Left hindlimb (tissue), 1 donor: ENCODE measurements around the gene RABL3.
"Not testable (repeated sequence)": the region's sequence is repeated elsewhere in the genome, so short reads cannot be mapped to it uniquely, and the experiment has no call there.

ENCODE experiments used
- DNase-seq: peaks from one replicate; pipeline ENCODE4 v3.0.0-alpha.2; 2018

Gene RABL3

DNA sequence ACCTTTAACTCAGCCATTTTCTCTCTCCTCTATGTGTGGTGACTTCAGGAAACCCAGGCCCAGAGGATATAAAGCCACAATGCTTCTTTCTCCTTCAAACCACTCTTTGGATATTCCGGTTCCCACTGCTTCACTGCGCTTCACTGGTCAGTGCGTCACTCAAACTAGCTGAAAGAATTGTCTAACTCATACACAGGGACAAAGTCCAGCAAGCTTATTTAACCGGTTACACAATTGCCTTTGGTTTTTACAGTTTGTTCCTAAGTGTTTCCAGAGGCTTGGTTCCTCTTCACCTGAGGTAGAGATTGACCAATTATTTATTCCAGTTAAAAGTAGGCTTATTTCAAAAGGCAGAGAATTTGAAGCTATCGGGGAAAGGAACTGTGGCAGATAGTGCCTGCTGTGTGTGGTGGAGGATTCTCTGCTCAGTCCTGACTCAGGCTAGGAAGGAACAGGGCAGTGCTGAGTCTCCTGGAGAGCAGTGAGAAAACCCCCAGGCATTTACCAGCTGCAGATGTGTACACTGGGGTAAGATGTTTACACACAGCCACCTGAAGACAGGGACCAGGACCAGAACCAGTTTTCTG lies 60.1 kb downstream of the RABL3 start, which contains the start of gene HGD:
Gene HGD, minus strand, starts transcription at position 145 of the 587 bp plus-strand sequence. Its CDS starts 128 bp downstream, at position 17.
- no peak for DNase-seq

DNA sequence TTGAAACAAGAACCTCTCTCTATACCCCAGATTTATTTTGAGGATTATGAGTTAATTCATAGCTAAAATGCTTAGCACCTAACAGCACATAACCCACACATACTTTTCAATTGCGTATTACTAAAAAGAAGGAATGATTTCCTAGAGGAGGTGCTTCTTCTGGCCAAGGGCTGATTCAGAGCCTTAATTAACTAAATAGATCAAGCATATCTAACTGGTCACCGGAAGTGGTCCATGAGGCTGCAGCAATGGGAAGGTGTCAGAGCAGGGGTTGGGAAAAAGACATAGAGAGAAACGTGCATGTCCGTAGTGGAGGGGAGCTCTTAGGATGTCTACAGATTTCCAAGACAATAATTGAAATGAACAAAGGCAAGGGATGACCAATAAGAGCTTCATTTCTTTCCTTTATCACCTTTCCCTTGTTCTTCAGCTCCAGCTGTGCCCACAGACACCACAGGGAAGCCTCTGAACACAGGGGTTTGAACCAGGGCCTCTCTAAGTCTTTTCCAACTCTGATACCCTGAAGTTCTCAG lies 60.7 kb downstream of the RABL3 start:
- no peak for DNase-seq

- DNase-seq = no peak
Observed at GRCh38 chr3:120681018-120681417, 61.3 kb downstream of the RABL3 start.

GRCh38 chr3:120680193-120680894 lies 62.0 kb downstream of the RABL3 start:
- no peak for DNase-seq

DNA sequence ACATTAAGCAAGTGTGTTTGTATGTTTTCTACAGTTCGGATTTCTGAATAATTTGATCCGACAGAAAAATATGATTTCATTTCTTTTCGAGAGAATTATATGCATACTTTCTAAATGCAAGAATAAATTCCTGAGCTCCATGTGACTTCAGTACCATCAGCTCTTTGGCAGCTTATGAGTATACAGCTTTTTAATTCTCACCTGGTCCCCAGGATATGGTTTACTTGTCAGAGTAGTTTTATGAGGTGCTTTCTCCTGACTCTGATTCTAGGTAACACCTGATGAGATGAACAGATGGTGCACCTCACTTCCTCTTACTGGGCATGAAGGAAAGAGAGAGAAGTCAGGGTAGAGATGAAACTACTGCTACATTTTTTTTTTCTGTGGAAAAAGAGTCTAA lies 63.3 kb downstream of the RABL3 start:
- DNase-seq = no peak

- DNase-seq = no peak
Observed at GRCh38 chr3:120678331-120678947, 63.9 kb downstream of the RABL3 start.

GRCh38 chr3:120677193-120677592 lies 65.1 kb downstream of the RABL3 start:
- DNase-seq = not testable (repeated sequence)

- no peak for DNase-seq
Observed at GRCh38 chr3:120673116-120673515, 69.2 kb downstream of the RABL3 start.

- DNase-seq = no peak
Observed at GRCh38 chr3:120670576-120670975, 71.7 kb downstream of the RABL3 start.

DNA sequence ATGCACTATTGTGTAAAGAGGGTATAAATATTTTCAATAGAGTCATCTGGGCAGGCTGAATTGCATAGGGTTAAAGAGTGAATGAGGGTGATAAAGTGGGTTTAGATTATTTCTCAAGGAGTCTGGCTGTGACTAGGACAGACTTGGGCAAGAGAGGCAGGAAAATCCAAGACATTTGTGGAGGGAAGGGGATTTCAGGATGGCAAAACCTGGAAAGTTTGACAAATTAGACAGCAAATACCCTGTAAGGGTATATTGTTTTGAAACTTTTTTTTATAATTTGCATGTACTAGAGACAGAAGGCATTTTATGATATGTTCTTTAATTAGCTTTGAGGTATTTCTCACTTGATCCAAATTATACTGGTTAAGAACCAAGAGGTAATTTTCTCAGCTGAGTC lies 77.4 kb downstream of the RABL3 start:
- no peak for DNase-seq

DNA sequence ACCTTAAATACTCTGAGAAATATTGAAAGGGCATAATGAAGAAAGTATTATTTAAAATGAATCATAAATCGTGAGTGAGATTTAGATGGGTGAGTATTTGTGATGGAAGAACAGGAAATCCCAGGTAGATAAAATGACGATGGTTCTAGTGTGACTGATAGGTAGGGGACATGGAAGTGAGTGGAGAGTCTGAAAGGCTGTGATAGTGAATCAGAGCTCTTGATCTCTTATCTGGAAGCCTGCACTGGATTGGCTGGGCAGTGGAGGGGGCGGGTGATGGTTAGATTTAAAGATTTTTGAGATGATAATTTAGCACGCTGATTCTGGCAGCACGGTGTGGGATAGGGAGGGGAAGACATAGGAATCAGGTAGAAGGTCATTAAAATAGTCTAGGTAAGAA lies 80.4 kb downstream of the RABL3 start:
- no peak for DNase-seq

DNA sequence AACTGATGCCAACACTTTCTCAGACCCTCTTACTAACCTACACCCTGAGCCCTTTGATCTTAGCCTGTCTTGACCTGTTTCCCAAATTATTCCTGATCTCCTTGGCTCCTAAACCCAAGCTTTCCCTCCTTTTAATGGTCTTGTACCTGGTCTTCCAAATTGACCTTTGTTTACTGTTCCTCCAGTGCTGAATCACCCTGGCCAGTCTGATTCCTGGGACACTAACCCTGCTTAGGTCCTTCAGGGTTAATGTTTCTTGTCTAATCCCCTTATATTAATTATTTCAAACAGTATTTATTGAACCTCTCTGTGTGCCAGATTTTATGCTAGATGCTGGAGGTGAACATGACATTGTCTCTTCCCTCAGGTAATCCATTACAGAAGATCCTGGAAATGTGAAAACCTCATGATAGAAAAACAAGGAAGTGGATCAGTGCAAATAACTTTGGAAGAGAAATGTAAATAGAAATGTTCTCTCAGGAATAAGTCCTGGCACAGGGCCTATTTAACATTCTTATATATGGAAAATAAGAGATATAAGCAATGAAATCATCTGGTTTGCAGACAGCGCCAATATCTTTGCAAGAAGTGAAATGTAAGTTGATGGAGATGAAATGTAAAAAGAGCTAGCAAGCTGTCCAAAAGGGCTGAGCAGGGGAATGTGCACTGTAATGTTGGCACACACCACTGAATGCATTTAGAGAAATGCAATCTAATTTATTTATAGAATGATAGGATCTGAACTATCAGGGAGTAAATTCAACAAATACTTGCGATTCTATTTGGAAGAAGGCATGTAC lies 81.0 kb downstream of the RABL3 start:
- DNase-seq = no peak

DNA sequence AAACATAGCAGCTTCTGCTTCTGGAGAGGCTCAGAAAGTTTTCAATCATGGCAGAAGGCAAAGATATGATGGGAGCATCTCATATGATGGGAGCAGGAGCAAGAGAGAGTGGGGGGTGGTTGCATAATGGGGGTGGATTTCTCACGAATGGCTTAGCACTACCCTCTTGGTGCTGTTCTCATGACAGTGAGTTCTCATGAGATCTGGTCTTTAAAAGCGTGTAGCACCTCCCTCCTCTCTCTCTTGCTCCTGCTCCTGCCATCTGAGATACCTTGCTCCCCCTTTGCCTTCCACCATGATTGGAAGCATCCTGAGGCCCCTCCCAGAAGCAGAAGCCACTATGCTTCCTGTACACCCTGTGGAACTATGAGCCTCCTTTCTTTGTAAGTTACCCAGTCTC lies 82.5 kb downstream of the RABL3 start:
- no peak for DNase-seq

- no peak for DNase-seq
Observed at GRCh38 chr3:120659285-120659684, 83.0 kb downstream of the RABL3 start.

- no peak for DNase-seq
Observed at GRCh38 chr3:120652896-120653545, 89.3 kb downstream of the RABL3 start.

DNA sequence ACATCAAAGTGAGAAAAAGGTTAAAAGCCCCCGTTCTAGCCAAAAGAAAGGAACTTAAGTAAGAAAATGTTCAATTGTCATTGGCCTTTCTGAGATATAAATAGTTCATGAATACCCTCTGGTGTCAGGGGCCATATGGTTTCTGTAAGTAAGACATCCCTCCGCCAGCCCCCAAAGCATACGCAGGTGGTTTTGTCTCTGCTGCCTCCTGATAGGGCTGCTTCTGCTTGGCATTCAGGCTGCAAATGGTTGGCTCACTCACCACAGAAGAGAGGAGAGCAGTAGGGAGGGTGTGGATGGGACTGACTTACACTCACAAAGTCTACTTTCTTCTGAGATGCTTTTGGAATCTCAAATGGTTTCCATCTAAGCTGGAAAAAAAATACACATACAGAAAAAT lies 90.0 kb downstream of the RABL3 start:
- DNase-seq = no peak

DNA sequence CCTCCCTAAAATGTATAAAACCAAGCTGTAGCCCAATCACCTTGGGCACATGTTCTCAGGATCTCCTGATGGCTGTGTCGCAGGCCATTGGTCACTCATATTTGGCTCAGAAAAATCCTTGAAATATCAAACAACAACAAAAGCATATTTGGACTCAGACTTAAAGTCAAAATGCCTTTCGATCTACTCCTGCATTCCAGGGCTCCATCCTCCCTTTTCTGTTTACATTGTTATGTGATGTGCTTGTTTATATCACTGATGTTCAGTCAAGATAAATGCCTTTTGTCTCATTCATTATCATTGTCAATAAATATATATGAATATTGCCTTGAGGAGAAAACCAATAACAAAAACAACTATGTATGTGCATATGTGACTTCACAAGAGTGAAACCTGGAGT lies 92.0 kb downstream of the RABL3 start:
- DNase-seq = no peak

DNA sequence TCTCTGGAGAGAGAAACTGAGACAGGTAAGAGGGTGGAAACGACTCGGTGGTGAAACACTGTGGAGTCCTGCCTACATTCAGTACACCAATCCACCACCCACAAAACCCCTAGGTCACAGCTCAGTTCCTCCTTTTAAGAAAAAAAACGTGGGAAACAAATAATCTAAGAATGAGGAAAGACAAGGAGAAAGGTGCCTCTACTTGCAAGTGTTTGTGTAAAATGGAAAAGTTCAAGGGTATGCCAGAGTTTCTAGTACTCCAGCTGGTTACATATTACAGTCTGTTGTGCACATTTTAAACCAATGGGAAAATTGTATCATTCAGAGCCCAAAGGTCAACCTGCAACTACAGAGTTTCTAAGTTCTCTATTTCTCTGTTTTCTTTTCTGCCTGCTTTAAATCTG lies 92.5 kb downstream of the RABL3 start:
- no peak for DNase-seq

DNA sequence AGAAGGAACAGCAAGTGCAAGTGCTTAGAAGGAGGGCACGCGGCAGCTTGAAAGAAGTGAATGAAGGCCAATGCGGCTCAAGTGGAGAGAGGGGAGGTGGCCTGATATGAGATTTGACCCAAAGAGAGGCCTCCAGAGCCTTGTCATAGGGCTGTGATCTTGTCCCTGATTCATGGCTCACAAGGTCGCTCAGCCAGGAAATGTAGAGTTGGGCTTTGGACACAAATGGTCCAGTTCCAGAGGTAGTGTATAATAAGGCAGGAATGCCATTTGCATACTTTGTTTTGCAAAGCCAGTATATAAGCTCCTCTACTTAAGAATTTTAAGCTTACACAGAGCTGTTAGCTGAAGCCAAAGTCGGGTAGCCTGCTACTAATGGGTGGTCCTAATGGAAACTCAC lies 94.0 kb downstream of the RABL3 start:
- DNase-seq = no peak

GRCh38 chr3:120646771-120647432 lies 95.4 kb downstream of the RABL3 start:
- no peak for DNase-seq

GRCh38 chr3:120645083-120645845 lies 97.1 kb downstream of the RABL3 start:
- DNase-seq = no peak
